Brain microvascular endothelial cell (primary cell): ENCODE measurements around the gene GFRA4.

ENCODE experiments used
- DNase-seq: peaks from one replicate; pipeline ENCODE4 v3.0.0-alpha.2; 2020
- H3K27ac ChIP-seq: fragments of 250-450 bp; sonication (Bioruptor Pico); 2 replicates; pipeline ENCODE4 v1.5.1; 2020; ENCODE audit warnings: mild to moderate bottlenecking, moderate library complexity
- H3K27me3 ChIP-seq: fragments of 250-450 bp; sonication (Bioruptor Pico); replicated peaks from 2 replicates; pipeline ENCODE4 v1.5.1; 2020; ENCODE audit warnings: mild to moderate bottlenecking
- H3K36me3 ChIP-seq: fragments of 250-450 bp; sonication (Bioruptor Pico); replicated peaks from 2 replicates; pipeline ENCODE4 v1.5.1; 2020; ENCODE audit warnings: mild to moderate bottlenecking
- H3K4me3 ChIP-seq: 2 replicates; pipeline ENCODE4 v1.5.1; 2011; ENCODE audit warnings: low read depth, mild to moderate bottlenecking, control low read depth, low read length, moderate library complexity
- CTCF ChIP-seq: IDR thresholded peaks from 2 replicates; pipeline ENCODE4 v1.5.1; 2011; ENCODE audit warnings: low read depth, mild to moderate bottlenecking, moderate library complexity, low read length, control low read depth, inconsistent platforms; ENCODE audit errors: missing control alignments
- in situ Hi-C: cut with HindIII; loops from 2 replicates; pipeline ENCODE4 v1.10.0; 2017; ENCODE audit warnings: low sequenced_read_pairs, low pct_ligation_motif_present

Gene GFRA4

GRCh38 chr20:3674447-3674846, 11.2 kb upstream of the GFRA4 start:
- Histone ChIP-seq H3K4me3 (no peak overlapping the region), H3K36me3 (no peaks in the 10 kb centered on the region), H3K27me3 (peaks cover 3% of the 10 kb centered on the region), H3K27ac (no peak overlapping the region)
- no peak for DNase-seq
- TF ChIP-seq CTCF = no peak
- in situ Hi-C loops = no loop called here

- Histone ChIP-seq H3K36me3 (no peaks in the 10 kb centered on the region), H3K27me3 (peaks cover 3% of the 10 kb centered on the region), H3K4me3 (no peak overlapping the region), H3K27ac (no peak overlapping the region)
- in situ Hi-C loops = no loop called here
- DNase-seq = no peak
- no peak for TF ChIP-seq CTCF
Measured at GRCh38 chr20:3673221-3674070, 10.2 kb upstream of the GFRA4 start.

- Histone ChIP-seq H3K27ac (no peak overlapping the region), H3K4me3 (no peak overlapping the region), H3K36me3 (no peaks in the 10 kb centered on the region), H3K27me3 (peaks cover 3% of the 10 kb centered on the region)
- DNase-seq = no peak
- TF ChIP-seq CTCF = no peak
- in situ Hi-C loops = no loop called here
Measured at GRCh38 chr20:3672547-3673171, 9.5 kb upstream of the GFRA4 start.

- in situ Hi-C loops = no loop called here
- Histone ChIP-seq H3K4me3 (no peak overlapping the region), H3K36me3 (no peaks in the 10 kb centered on the region), H3K27ac (no peak overlapping the region), H3K27me3 (peaks cover 3% of the 10 kb centered on the region)
- no peak for TF ChIP-seq CTCF
- no peak for DNase-seq
Measured at GRCh38 chr20:3671986-3672546, 8.9 kb upstream of the GFRA4 start.

DNA sequence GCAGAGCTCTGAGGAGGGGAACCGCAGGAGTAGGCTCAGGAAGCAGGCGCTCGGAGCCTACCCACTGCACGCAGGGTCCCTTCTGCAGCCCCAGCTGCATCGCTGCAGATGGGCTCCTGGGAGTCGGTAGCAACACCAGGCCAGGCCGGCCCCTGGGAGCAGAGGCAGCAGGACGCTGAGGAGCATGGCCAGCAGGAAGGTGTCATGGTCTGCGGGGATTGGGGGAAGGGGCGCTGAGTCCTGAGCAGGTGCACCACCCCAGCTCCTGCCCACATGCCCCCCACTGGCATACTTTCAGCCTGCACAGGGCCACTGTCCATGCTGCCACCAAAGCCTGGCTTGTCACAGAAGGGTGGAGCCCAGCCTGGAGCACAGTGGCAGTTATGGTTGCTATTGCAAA, 7.7 kb upstream of the GFRA4 start:
- no peak for TF ChIP-seq CTCF
- H3K27ac ChIP-seq = no peak overlapping the region

More for the DNA sequence above, 7.7 kb upstream of the GFRA4 start:
- H3K27me3 ChIP-seq = peaks cover 3% of the 10 kb centered on the region
- H3K36me3 ChIP-seq = no peaks in the 10 kb centered on the region
- DNase-seq = no peak
- H3K4me3 ChIP-seq = no peak overlapping the region
- in situ Hi-C loops = no loop called here
